Mucosa of rectum (tissue), 2 donors: Measurements from ENCODE around the gene C1QTNF1.

Experiments used
- H3K27ac ChIP-seq, 2 donors: one replicate each; pipeline ENCODE4 v1.7.0; 2013; ENCODE audit warnings: inconsistent platforms in 2 of 2, low read depth in 2 of 2, low read length in 2 of 2
- H3K27me3 ChIP-seq, 2 donors: one replicate each; pipeline ENCODE4 v1.7.0; 2013; ENCODE audit warnings: low read length in 2 of 2; ENCODE audit not compliant: control insufficient read depth in 2 of 2, insufficient read depth in 2 of 2
- H3K36me3 ChIP-seq, 2 donors: one replicate each; pipeline ENCODE4 v1.7.0; 2013; ENCODE audit warnings: low read length in 2 of 2; ENCODE audit not compliant: control insufficient read depth in 2 of 2, insufficient read depth in 2 of 2
- H3K4me1 ChIP-seq, 2 donors: one replicate each; pipeline ENCODE4 v1.7.0; 2013; ENCODE audit warnings: low read length in 2 of 2, mild to moderate bottlenecking in 1 of 2; ENCODE audit not compliant: control insufficient read depth in 2 of 2, insufficient read depth in 2 of 2
- H3K4me3 ChIP-seq, 2 donors: one replicate each; pipeline ENCODE4 v1.7.0; 2013; ENCODE audit warnings: low read length in 2 of 2
- H3K9ac ChIP-seq, 2 donors: one replicate each; pipeline ENCODE4 v1.7.0; 2013; ENCODE audit warnings: low read length in 2 of 2, low read depth in 1 of 2, mild to moderate bottlenecking in 1 of 2
- H3K9me3 ChIP-seq, 2 donors: one replicate each; pipeline ENCODE4 v1.7.0; 2013; ENCODE audit warnings: low read length in 2 of 2; ENCODE audit not compliant: control insufficient read depth in 2 of 2
- donor health status: healthy.
- donor health status: Normal muscosa, but diverticular disease.

C1QTNF1 gene

GRCh38 chr17:79023886-79024771, at the start of gene C1QTNF1:
Gene C1QTNF1, plus strand, starts transcription at chr17:79024169. Its CDS starts 19,800 bp downstream, at chr17:79043969.
- no peaks in the 10 kb centered on the region for H3K27me3 ChIP-seq
- no peaks in the 10 kb centered on the region for H3K9me3 ChIP-seq
- no peaks in the 10 kb centered on the region for H3K36me3 ChIP-seq
- peaks cover 55 to 73% of the 10 kb centered on the region in 2 donors for H3K4me1 ChIP-seq
- peak within 1 kb of the TSS; percentile 73 to 80 for H3K4me3 ChIP-seq
- H3K27ac ChIP-seq: peak within 1 kb of the TSS; percentile 48 to 56
- H3K9ac ChIP-seq: peak within 1 kb of the TSS in 1 of 2 donors; percentile 76

DNA sequence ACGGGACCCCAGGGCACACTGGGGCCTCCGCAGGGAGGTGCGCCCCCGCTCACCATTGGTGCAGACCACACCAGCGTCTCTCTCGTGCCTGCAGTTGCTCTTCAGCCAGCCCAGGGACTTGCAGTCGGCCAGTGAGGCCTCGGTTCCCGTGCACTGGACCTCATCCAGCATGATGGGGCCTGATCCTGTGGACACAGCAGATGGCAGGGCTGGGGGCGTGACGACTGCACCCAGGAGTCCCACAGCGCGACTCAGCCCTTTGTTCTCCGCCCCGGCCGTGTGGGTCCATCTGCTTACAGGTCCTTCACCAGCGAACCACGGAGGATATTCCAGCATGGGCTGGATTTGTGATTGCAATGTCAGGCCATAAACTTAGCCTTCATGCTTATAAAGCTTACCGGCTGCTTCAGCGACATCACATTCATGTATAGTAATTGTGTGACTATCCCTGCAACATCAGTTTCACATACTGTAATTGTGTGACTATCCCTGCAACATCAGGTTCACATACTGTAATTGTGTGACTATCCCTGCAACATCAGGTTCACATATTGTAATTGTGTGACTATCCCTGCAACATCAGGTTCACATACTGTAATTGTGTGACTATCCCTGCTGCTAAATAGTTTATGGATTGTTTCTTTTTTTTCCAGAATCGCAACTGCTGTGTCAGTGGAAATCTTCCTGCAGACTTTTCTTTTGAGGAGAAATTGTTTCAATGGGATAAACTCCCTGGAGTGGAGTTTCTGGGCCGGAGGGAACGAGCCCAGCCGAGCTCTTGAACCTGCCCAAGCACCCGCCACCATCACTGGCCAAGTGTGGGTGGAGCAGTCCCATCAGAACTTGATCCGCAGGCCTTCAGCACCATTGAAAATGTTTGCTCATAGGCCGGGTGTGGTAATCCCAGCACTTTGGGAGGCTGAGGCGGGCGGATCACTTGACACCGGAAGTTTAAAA, 49.1 kb upstream of the C1QTNF1 start:
- peaks cover 45 to 51% of the 10 kb centered on the region in 2 donors for H3K4me1 ChIP-seq
- peaks cover 7 to 21% of the 10 kb centered on the region in 2 donors for H3K36me3 ChIP-seq
- H3K4me3 ChIP-seq: no peak overlapping the region

GRCh38 chr17:78976907-78977680, 46.9 kb upstream of the C1QTNF1 start:
- Histone ChIP-seq H3K36me3 (peaks cover 5 to 15% of the 10 kb centered on the region in 2 donors), H3K9me3 (no peaks in the 10 kb centered on the region), H3K27ac (peak overlapping the region; percentile 0 to 35), H3K4me1 (peaks cover 42% of the 10 kb centered on the region in 2 donors), H3K27me3 (no peaks in the 10 kb centered on the region), H3K9ac (peak overlapping the region; percentile 29 to 41), H3K4me3 (peak overlapping the region in 1 of 2 donors; percentile 78)

More for the DNA sequence above, 49.1 kb upstream of the C1QTNF1 start:
- no peak overlapping the region for H3K9ac ChIP-seq
- peak overlapping the region; percentile 66 to 70 for H3K27ac ChIP-seq
- no peaks in the 10 kb centered on the region for H3K9me3 ChIP-seq
- no peaks in the 10 kb centered on the region for H3K27me3 ChIP-seq

GRCh38 chr17:78977681-78977943, 46.4 kb upstream of the C1QTNF1 start:
- Histone ChIP-seq H3K9me3 (no peaks in the 10 kb centered on the region), H3K27ac (peak overlapping the region in 1 of 2 donors; percentile 35), H3K36me3 (peaks cover 5 to 12% of the 10 kb centered on the region in 2 donors), H3K9ac (peak overlapping the region; percentile 29 to 41), H3K4me1 (peaks cover 42% of the 10 kb centered on the region in 2 donors), H3K27me3 (no peaks in the 10 kb centered on the region), H3K4me3 (peak overlapping the region; percentile 70 to 78)

DNA sequence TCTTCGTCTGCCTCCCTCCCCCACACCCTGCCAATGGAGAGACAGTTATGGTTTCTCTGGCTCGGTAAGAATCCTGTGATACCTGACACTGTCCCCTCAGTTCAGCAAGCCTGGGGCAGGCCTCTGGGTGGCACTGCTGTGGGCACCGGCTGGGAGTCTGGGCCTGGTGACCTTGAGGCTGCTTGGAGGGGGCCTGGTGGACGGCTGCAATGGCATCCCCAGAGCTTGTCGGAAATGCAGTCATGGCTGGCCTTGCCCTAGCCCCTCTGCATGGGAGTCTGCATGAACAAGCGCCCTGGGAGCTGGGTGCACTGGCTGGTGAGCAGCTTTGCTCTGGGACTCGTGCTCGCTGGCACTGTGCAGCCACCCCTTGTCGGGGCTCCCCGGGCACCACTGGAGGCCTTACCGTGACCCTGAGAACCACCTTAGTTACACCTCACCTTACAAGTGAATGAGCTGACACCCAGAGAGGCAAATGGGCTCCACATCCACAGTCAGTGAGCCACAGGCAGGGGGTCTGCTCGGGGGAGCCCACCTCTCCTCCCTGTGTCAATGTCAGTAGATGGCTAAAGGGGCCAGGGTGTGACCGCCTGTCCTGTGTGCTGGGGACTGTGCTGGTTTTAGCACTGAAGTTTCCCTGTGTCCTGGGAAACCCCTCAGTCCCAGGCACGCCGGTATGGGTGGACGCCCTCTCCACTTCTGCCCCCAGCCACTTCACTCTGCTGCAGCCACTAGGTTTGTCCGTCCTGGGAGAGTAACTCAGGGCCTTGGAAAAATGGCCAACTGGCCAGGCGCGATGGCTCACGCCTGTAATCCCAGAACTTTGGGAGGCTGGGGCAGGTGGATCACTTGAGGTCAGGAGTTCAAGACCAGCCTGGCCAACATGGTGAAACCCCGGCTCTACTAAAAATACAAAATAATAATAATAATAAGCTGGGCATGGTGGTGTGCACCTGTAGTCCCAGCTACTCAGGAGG, 45.7 kb upstream of the C1QTNF1 start:
- Histone ChIP-seq H3K27ac (peak overlapping the region; percentile 27 to 35), H3K27me3 (no peaks in the 10 kb centered on the region), H3K9me3 (no peaks in the 10 kb centered on the region), H3K36me3 (peaks cover 5 to 8% of the 10 kb centered on the region in 2 donors), H3K4me1 (peaks cover 42% of the 10 kb centered on the region in 2 donors), H3K9ac (peak overlapping the region; percentile 41 to 57), H3K4me3 (peak overlapping the region; percentile 70 to 78)

- Histone ChIP-seq H3K27me3 (no peaks in the 10 kb centered on the region), H3K4me3 (peak within 1 kb of the TSS; percentile 71 to 78), H3K4me1 (peaks cover 38 to 42% of the 10 kb centered on the region in 2 donors), H3K36me3 (peaks cover 0 to 5% of the 10 kb centered on the region in 2 donors), H3K27ac (peak within 1 kb of the TSS; percentile 88 to 89), H3K9me3 (no peaks in the 10 kb centered on the region), H3K9ac (peak within 1 kb of the TSS; percentile 70 to 73)
Observed at GRCh38 chr17:78979780-78980623, 44.0 kb upstream of the C1QTNF1 start, which contains the start of gene LGALS3BP. Gene LGALS3BP, minus strand, starts transcription at chr17:78979923. Its CDS starts 2,732 bp downstream, at chr17:78977191.

DNA sequence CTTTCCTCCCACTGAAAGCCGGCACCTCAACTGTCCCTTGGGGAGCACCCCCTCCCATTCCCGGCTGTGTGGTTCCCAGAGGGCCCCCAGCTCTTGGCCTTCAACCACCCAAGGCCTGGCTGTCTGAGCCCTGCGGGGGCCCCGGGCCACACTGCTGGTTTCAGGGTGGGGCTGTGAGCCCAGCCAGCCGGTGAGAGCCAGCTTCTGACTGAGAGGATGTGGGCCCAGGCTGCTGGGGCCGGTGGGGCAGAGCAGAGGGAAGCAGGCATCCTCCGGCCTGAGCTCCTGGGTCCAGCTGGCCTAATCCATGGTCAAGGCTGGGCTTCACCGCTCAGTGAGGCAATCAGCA, 43.4 kb upstream of the C1QTNF1 start:
- peaks cover 0 to 5% of the 10 kb centered on the region in 2 donors for H3K36me3 ChIP-seq
- H3K27ac ChIP-seq: peak overlapping the region; percentile 88 to 89
- no peaks in the 10 kb centered on the region for H3K27me3 ChIP-seq
- H3K9me3 ChIP-seq: no peaks in the 10 kb centered on the region
- peak overlapping the region in 1 of 2 donors; percentile 73 for H3K9ac ChIP-seq
- peaks cover 37 to 42% of the 10 kb centered on the region in 2 donors for H3K4me1 ChIP-seq
- no peak overlapping the region for H3K4me3 ChIP-seq

DNA sequence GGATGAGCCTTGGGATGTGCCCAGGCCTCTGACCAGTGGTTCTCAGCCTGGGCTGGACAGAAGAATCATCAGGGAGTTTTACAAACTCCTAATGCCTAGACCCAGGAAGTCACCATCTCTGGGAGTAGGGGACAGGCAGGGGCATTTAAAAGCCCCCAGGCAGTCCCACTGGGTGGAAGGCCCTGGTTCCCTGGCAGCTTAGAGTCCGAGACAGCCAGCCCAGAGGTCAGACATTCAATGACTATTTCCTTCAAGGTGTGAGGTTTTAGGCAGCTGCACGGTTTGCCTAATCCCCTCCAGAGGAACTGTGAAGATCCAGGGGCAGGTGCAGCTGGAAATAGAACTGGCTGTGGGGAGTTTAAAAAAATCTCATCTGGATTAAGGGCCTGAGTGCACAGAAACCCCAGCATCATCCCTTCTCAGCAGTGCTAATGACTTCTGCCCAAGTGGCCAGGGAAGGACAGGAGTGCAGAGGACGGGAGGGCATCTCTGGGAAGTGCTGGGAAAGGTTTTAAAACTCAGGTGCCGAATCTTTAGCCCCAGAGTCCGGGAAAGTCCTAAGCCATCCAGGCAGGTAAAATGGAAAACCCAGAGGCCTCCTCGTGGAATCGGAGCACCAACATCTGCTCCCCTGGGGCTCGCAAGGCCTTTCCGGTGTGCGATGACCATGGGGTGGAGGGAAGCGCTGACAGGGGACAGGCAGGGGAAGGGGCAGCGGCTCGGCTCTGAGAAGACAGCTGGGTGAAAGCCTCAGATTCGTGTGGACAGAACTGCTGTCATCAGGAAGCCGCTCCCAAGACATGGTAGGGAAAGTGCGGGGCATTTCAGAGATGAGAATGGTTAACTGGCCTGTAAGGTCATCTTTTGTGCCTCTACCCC, 42.7 kb upstream of the C1QTNF1 start:
- Histone ChIP-seq H3K4me3 (no peak overlapping the region), H3K27ac (no peak overlapping the region), H3K36me3 (peaks cover 0 to 5% of the 10 kb centered on the region in 2 donors), H3K9me3 (no peaks in the 10 kb centered on the region), H3K27me3 (no peaks in the 10 kb centered on the region), H3K9ac (no peak overlapping the region), H3K4me1 (peaks cover 34 to 37% of the 10 kb centered on the region in 2 donors)
